ENCODE data around the gene HRH4. TPM values are rescaled to one million over a fixed set of nuclear protein-coding genes. Genes with fewer than 3 reads are reported as not detected.
A peak's percentile ranks its signal among the peaks of the same experiment; 100 is the strongest.

The HRH4 gene
- total and polyA plus RNA-seq, 2 of the 13 experiments (the other 11 are each of a cell fraction or from before 2014, with no cell fraction given), result not detected

GRCh38 chr18:24426398-24427294 lies 33.8 kb upstream of the HRH4 start, which contains the start of gene IMPACT (continued):
- TF ChIP-seq LRRFIP1 (CRISPR knock-in tag; conservative IDR thresholded peaks at IDR 0.05), result no peak
- TF ChIP-seq, protein P1, sequence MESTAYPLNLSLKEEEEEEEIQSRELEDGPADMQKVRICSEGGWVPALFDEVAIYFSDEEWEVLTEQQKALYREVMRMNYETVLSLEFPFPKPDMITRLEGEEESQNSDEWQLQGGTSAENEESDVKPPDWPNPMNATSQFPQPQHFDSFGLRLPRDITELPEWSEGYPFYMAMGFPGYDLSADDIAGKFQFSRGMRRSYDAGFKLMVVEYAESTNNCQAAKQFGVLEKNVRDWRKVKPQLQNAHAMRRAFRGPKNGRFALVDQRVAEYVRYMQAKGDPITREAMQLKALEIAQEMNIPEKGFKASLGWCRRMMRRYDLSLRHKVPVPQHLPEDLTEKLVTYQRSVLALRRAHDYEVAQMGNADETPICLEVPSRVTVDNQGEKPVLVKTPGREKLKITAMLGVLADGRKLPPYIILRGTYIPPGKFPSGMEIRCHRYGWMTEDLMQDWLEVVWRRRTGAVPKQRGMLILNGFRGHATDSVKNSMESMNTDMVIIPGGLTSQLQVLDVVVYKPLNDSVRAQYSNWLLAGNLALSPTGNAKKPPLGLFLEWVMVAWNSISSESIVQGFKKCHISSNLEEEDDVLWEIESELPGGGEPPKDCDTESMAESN (CRISPR knock-in tag; conservative IDR thresholded peaks at IDR 0.05), result 0 out of 2 replicates have a peak, but pooled peaks have one; percentile 26
- no peak for TF ChIP-seq HNF4G (IDR thresholded peaks at IDR 0.05; ENCODE audit: borderline replicate concordance, low read depth, low read length)
- no peak for TF ChIP-seq HNF4G (CRISPR knock-in tag; IDR thresholded peaks at IDR 0.05; ENCODE audit: borderline replicate concordance, low read depth)
- TF ChIP-seq POLR2AphosphoS5 (IDR thresholded peaks at IDR 0.05; ENCODE audit: low read depth, low read length), result peak; percentile 46; the same call in 1 of the 2 replicates
- TF ChIP-seq ERF (CRISPR knock-in tag; IDR thresholded peaks at IDR 0.05), result peak; percentile 62; the same call in 1 of the 2 replicates
- no peak for TF ChIP-seq SKI (IDR thresholded peaks at IDR 0.05; ENCODE audit: partially characterized antibody)
- TF ChIP-seq CEBPB (IDR thresholded peaks at IDR 0.05; ENCODE audit: borderline replicate concordance, low read depth, low read length), result no peak
- no peak for TF ChIP-seq PHF5A (CRISPR knock-in tag; IDR thresholded peaks at IDR 0.05; ENCODE audit: low read depth, unreplicated experiment)
- TF ChIP-seq SYNCRIP (IDR thresholded peaks at IDR 0.05; ENCODE audit: insufficient read depth, low read depth, low read length), result no peak
- TF ChIP-seq MATR3 (CRISPR knock-in tag; IDR thresholded peaks at IDR 0.05), result no peak
- no peak for TF ChIP-seq ZNF652 (CRISPR knock-in tag; IDR thresholded peaks at IDR 0.05; ENCODE audit: borderline replicate concordance, low read depth)
- no peak for TF ChIP-seq FOXK2 (IDR thresholded peaks at IDR 0.05)
- TF ChIP-seq ZNF20 (CRISPR knock-in tag; IDR thresholded peaks at IDR 0.05), result no peak
- no peak for TF ChIP-seq ZNF468 (CRISPR knock-in tag; IDR thresholded peaks at IDR 0.05)
- no peak for TF ChIP-seq DR1 (CRISPR knock-in tag; IDR thresholded peaks at IDR 0.05)
- no peak for TF ChIP-seq ZNF775 (CRISPR knock-in tag; IDR thresholded peaks at IDR 0.05; ENCODE audit: borderline replicate concordance)
- TF ChIP-seq ZFX (CRISPR knock-in tag; IDR thresholded peaks at IDR 0.05; ENCODE audit: low read depth), result peak; percentile 83
- peak; percentile 48 for TF ChIP-seq YY1 (IDR thresholded peaks at IDR 0.05; ENCODE audit: insufficient read depth, insufficient replicate concordance, low read depth, low read length)
- no peak for TF ChIP-seq ZNF572 (CRISPR knock-in tag; IDR thresholded peaks at IDR 0.05)
- no peak for TF ChIP-seq RBM22 (optimal IDR thresholded peaks at IDR 0.05; ENCODE audit: low read length)
- no peak for TF ChIP-seq SIX4 (CRISPR knock-in tag; IDR thresholded peaks at IDR 0.05)
- TF ChIP-seq, protein P2, sequence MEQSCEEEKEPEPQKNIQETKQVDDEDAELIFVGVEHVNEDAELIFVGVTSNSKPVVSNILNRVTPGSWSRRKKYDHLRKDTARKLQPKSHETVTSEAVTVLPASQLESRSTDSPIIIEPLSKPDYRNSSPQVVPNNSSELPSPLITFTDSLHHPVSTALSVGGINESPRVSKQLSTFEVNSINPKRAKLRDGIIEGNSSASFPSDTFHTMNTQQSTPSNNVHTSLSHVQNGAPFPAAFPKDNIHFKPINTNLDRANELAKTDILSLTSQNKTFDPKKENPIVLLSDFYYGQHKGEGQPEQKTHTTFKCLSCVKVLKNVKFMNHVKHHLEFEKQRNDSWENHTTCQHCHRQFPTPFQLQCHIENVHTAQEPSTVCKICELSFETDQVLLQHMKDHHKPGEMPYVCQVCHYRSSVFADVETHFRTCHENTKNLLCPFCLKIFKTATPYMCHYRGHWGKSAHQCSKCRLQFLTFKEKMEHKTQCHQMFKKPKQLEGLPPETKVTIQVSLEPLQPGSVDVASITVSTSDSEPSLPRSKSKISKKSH (CRISPR knock-in tag; IDR thresholded peaks at IDR 0.05; ENCODE audit: borderline replicate concordance), result no peak
- no peak for TF ChIP-seq BHLHE40 (IDR thresholded peaks at IDR 0.05; ENCODE audit: low read length)
- no peak for TF ChIP-seq HNRNPH1 (optimal IDR thresholded peaks at IDR 0.05; ENCODE audit: low read depth, low read length)
- TF ChIP-seq HOXA5 (CRISPR knock-in tag; IDR thresholded peaks at IDR 0.05), result 0 out of 2 replicates have a peak, but pooled peaks have one; percentile 47
